HG02763 (cell line): ENCODE data around the gene GOLIM4.
"Not testable (repeated sequence)": the region's sequence is repeated elsewhere in the genome, so short reads cannot be mapped to it uniquely, and the experiment has no call there.

Experiments
- ATAC-seq: cut with Tn5 transposase; IDR thresholded peaks from one replicate; pipeline ENCODE4 v1.9.1; 2021; ENCODE audit warnings: mild to moderate bottlenecking, moderate library complexity; ENCODE audit not compliant: unreplicated experiment

Gene GOLIM4

GRCh38 chr3:168049367-168049974 lies 46.3 kb downstream of the GOLIM4 start:
- ATAC-seq = no peak

GRCh38 chr3:168048414-168049330 lies 47.1 kb downstream of the GOLIM4 start:
- ATAC-seq = no peak

- ATAC-seq = no peak
Measured at GRCh38 chr3:168047936-168048335, 47.8 kb downstream of the GOLIM4 start.

GRCh38 chr3:168047190-168047795 lies 48.4 kb downstream of the GOLIM4 start:
- ATAC-seq = peak; percentile 79

DNA sequence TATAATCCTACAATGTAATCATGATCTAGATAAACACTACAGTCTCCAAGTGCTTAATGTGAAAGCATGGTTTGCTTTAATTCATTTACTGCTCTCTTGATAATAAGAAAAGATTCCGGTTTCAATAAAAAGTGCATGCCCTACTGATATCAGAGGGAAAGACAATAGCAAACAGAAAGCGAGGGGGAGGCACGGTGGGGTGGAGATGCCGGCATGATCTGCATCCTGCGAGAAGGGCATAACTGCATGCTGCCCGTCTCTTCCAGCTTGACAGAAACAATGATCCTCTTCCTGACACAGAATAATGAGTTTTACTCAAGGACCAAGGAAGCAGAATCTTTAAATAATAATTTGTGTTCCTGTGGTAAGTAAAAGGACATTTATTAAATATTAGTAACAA lies 51.7 kb downstream of the GOLIM4 start:
- no peak for ATAC-seq

DNA sequence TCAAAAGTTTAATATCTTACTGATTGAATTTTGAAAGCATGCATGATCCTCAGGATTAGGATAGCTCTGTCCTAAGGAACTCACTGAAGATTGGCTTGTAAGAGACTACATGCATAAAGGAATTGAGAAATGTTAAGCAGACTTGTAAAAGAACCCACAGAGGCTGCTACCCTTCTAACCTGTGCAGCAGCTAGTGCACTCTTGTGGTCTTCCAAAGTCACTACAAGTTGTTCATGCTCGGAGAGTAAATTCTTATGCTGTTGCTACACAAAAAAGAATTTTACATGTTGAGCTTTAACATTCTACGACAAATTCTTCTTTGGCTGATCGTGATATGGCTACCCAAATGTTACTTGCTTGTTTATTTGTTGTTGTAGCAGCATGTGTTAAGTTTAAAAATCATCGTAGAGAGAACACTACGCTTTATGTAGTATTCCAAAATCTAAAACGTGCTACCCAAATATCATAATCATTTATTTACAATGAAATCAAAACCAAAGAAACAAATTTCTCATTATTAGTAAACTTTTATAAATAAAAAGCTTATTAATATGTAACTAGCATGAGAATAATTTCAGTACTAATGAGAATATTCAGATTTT lies 55.0 kb downstream of the GOLIM4 start:
- ATAC-seq = peak; percentile 63

DNA sequence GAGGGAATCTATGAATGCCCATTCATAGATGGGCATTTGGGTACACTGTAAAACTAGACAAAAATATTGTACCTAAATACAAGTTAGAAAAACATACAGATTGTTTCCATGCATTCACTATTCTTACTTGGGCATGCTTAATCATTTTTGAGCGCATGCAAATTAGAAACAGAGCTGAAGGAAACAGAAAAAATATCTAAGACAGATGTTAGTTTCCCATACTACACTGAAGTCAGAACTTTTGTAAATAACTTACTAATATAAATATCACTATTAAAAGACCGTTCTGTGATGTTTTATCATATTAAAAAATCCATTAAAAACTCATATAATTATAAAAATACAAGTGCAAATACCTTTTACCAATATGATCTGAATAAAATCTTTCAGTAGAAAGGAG lies 58.7 kb downstream of the GOLIM4 start:
- no peak for ATAC-seq

- no peak for ATAC-seq
Measured at GRCh38 chr3:168036619-168037018, 59.1 kb downstream of the GOLIM4 start.

DNA sequence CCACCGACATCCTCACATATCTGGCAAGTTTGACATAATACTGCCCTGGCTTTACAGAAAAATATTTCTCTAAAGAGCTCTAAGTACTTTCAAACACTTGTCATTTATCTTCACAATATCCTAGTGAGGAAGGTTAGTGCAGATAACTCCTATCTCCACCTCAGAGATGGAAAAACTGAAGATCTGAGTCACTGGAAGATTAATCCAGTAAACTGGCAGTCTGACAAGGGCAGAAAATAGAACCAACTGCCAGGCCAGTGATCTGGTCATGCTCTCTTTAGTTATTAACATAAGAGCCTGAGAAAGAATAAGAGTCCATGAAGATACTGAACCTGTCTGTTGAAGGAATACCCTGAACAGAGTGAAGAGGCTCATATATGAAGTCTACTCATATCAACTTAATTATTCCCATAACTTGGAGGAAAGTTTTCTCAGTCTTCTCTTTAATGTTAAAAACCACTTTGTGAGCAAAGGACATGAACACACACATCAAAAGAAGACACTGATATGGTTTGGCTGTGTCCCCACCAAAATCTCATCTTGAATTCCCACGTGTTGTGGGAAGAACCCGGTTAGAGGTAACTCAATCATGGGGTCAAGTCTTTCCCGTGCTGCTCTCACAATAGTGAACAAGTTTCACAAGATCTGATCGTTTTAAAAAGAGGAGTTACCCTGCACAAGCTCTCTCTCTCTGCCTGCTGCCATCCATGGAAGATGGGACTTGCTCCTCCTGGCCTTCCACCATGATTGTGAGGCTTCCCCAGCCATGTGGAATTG lies 61.4 kb downstream of the GOLIM4 start:
- no peak for ATAC-seq

DNA sequence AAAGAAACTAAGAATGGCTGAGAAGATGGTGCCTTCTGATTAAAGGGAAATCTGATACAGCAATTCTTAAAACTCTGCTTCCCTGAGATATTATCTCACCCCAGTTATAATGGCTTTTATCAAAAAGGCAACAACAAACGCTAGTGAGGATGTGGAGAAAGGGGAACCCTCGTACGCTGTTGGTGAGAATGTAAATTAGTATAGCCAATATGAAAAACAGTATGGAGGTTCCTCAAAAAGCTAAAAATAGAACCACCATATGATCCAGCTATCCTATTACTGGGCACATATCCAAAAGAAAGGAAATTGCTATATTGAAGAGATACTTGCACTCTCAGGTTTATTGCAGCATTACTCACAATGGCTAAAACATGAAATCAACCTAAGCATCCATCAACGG lies 65.1 kb downstream of the GOLIM4 start:
- no peak for ATAC-seq

- no peak for ATAC-seq
Measured at GRCh38 chr3:168029705-168030104, 66.0 kb downstream of the GOLIM4 start.

DNA sequence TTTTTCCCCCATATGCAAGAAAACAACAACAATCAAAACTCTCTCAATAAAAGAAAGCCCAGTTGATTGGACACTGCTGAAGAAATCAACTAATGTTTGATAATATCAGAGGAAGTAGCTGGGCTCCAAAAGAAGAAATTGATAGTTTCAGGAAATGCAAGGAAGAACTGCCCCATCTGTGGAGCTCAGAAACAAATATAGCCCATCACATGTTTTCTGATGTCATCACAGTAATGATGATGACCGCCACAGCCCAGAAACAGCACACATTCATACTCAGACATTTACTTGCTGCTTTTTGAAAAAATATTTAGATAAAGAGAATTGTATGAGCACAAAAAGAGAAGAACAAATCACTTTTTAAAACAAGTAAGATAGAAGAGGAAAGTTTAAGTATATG lies 67.6 kb downstream of the GOLIM4 start:
- no peak for ATAC-seq

GRCh38 chr3:168026764-168027163 lies 69.0 kb downstream of the GOLIM4 start:
- ATAC-seq = no peak

- no peak for ATAC-seq
Measured at GRCh38 chr3:168025076-168025475, 70.6 kb downstream of the GOLIM4 start.

GRCh38 chr3:168024537-168024941 lies 71.2 kb downstream of the GOLIM4 start:
- no peak for ATAC-seq

- no peak for ATAC-seq
Measured at GRCh38 chr3:168021737-168022450, 73.8 kb downstream of the GOLIM4 start.

- ATAC-seq = not testable (repeated sequence)
Measured at GRCh38 chr3:168011280-168011679, 84.4 kb downstream of the GOLIM4 start.

GRCh38 chr3:168006584-168006983 lies 89.1 kb downstream of the GOLIM4 start:
- ATAC-seq = no peak

DNA sequence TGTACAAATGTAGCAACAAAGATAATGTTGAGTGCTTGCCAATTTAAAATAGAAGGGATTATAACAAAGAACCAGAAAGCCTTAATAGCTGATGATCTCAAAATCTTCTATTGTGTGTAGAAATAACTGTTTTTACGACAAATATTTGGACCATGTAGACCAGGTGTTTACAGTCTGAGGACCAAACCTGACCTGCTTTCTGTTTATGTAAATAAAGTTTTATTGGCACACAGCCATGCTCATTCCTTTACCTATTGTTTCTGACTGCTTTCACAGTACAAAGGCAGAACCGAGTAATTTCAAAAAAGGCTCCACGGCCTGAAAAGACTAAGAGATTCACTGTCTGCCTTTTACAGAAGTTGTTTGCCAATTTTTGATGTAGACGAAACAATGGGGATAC lies 91.8 kb downstream of the GOLIM4 start:
- no peak for ATAC-seq

GRCh38 chr3:168002786-168003368 lies 92.8 kb downstream of the GOLIM4 start:
- no peak for ATAC-seq
